PC-3 (cell line): ENCODE measurements around the gene UBE3C. TPM values are rescaled to one million over a fixed set of nuclear protein-coding genes. Genes with fewer than 3 reads are reported as not detected.

Experiments used
- ATAC-seq: fragments of 200-7000 bp; cut with Tn5 transposase; 2 replicates; pipeline ENCODE4 v1.9.1; 2020; ENCODE audit warnings: mild to moderate bottlenecking, moderate library complexity
- BruUV-seq: library from RNA; stranded (reverse); fragments of 400-500 nt; replicated peaks from 2 replicates; lab custom pipeline; 2021; lab: Mats Ljungman, UMichigan
- CTCF ChIA-PET: fragments of 300-600 bp; sonication (Branson Sonifier 250); formaldehyde crosslinking; loops from one replicate; lab custom pipeline; 2022; ENCODE audit warnings: antibody characterized with exemption; lab: Charles Lee
- POLR2A ChIA-PET: fragments of 300-600 bp; sonication (Branson Sonifier 250); formaldehyde crosslinking; loops from one replicate; lab custom pipeline; 2022; ENCODE audit warnings: antibody characterized with exemption; ENCODE audit not compliant: unreplicated experiment; lab: Charles Lee
- DNase-seq: peaks from one replicate; pipeline ENCODE4 v3.0.0-alpha.2; 2015
- H2AFZ ChIP-seq: fragments of 300-600 bp; sonication (generic); 2 replicates; pipeline ENCODE4 v1.6.0; 2016; ENCODE audit warnings: antibody characterized with exemption, low read length
- H3F3A ChIP-seq: fragments of 300-600 bp; sonication (generic); one replicate; pipeline ENCODE4 v1.6.0; 2017; ENCODE audit warnings: antibody characterized with exemption, low read length, control low read depth, mild to moderate bottlenecking; ENCODE audit not compliant: unreplicated experiment
- H3K27ac ChIP-seq: fragments of 300-600 bp; sonication (generic); 2 replicates; pipeline ENCODE4 v1.5.1; 2016; ENCODE audit warnings: mild to moderate bottlenecking, low read length
- H3K27me3 ChIP-seq: fragments of 300-600 bp; sonication (generic); 2 replicates; pipeline ENCODE4 v1.6.1; 2016; ENCODE audit warnings: low read length, mixed read lengths
- H3K36me3 ChIP-seq: fragments of 300-600 bp; sonication (generic); 2 replicates; pipeline ENCODE4 v1.6.1; 2016; ENCODE audit warnings: low read depth, mixed run types, low read length, mixed read lengths
- H3K4me1 ChIP-seq: fragments of 300-600 bp; sonication (generic); 2 replicates; pipeline ENCODE4 v1.5.1; 2016; ENCODE audit warnings: low read length; ENCODE audit not compliant: insufficient read depth
- H3K4me2 ChIP-seq: fragments of 300-600 bp; sonication (generic); 2 replicates; pipeline ENCODE4 v1.6.0; 2016; ENCODE audit warnings: low read length
- H3K4me3 ChIP-seq: fragments of 300-600 bp; sonication (generic); 2 replicates; pipeline ENCODE4 v1.5.1; 2016; ENCODE audit warnings: mild to moderate bottlenecking, low read length, mixed read lengths
- H3K79me2 ChIP-seq: fragments of 300-600 bp; sonication (generic); 2 replicates; pipeline ENCODE4 v1.6.1; 2017; ENCODE audit warnings: low read length, mixed read lengths
- H3K9ac ChIP-seq: fragments of 300-600 bp; sonication (generic); 2 replicates; pipeline ENCODE4 v1.6.0; 2016; ENCODE audit warnings: mild to moderate bottlenecking, low read length
- H3K9me2 ChIP-seq: fragments of 300-600 bp; sonication (generic); replicated peaks from 2 replicates; pipeline ENCODE4 v1.6.1; 2016; ENCODE audit warnings: mixed run types, low read length, mixed read lengths
- H3K9me3 ChIP-seq: fragments of 300-600 bp; sonication (generic); 2 replicates; pipeline ENCODE4 v1.6.1; 2016; ENCODE audit warnings: low read length, mixed read lengths
- H4K20me1 ChIP-seq: fragments of 300-600 bp; sonication (generic); 2 replicates; pipeline ENCODE4 v1.6.1; 2016; ENCODE audit warnings: low read length, mixed read lengths
- CTCF ChIP-seq: fragments of 300-600 bp; sonication (generic); conservative IDR thresholded peaks from 2 replicates; pipeline ENCODE4 v1.5.1; 2017; ENCODE audit warnings: antibody characterized with exemption, low read depth, mild to moderate bottlenecking, low read length
- EZH2 ChIP-seq: fragments of 300-600 bp; sonication (generic); IDR thresholded peaks from one replicate; pipeline ENCODE4 v1.6.1; 2017; ENCODE audit warnings: antibody characterized with exemption, mild to moderate bottlenecking, low read length; ENCODE audit not compliant: unreplicated experiment
- EZH2phosphoT487 ChIP-seq: fragments of 300-600 bp; sonication (generic); IDR thresholded peaks from 2 replicates; pipeline ENCODE4 v1.6.1; 2018; ENCODE audit warnings: mild to moderate bottlenecking, antibody characterized with exemption, low read length, borderline replicate concordance
- intact Hi-C: fragments of 100-400 bp; cut with micrococcal nuclease; formaldehyde crosslinking; loops from 2 replicates; pipeline ENCODE4 v1.9.0; 2023
- total RNA-seq: library from RNA; depleted of rRNA; stranded (reverse); fragments of >200 nt; gene quantifications from 2 replicates; pipeline ENCODE4 v1.2.3, GENCODE V29; 2014

The UBE3C gene
- total RNA-seq, 1 experiment from 2014 or later = 86.6 TPM

- ATAC-seq = no peak
- POLR2A ChIA-PET = no interaction called here
Measured at GRCh38 chr7:157195868-157196267, 57.1 kb downstream of the UBE3C start.

GRCh38 chr7:157204134-157204533, 65.4 kb downstream of the UBE3C start:
- TF ChIP-seq EZH2phosphoT487 (no peak), EZH2 (no peak), CTCF (no peak)
- Histone ChIP-seq H4K20me1 (0 out of 2 replicates have a peak, but pooled peaks cover 4% of the 10 kb centered on the region), H3K27me3 (no peaks in the 10 kb centered on the region), H3F3A (no peaks in the 10 kb centered on the region), H3K9me3 (no peaks in the 10 kb centered on the region), H3K9me2 (no peaks in the 10 kb centered on the region), H3K4me1 (no peaks in the 10 kb centered on the region; the same call in 1 of the 2 replicates), H3K4me3 (no peak overlapping the region), H3K4me2 (no peak overlapping the region), H3K36me3 (peaks cover 27% of the 10 kb centered on the region; the same call in 1 of the 2 replicates), H3K27ac (no peak overlapping the region), H2AFZ (no peak overlapping the region), H3K79me2 (no peaks in the 10 kb centered on the region), H3K9ac (no peak overlapping the region)
- intact Hi-C loops = no loop called here
- ChIA-PET POLR2A (interaction anchor here (0.7 kb wide), 1 partner anchor 349 kb away, joined by 3 read pairs; no protein-coding TSS in a partner anchor), CTCF (no interaction called here)
- no peak for ATAC-seq
- DNase-seq = no peak
- no TSS peak for BruUV-seq

More at GRCh38 chr7:157195868-157196267, 57.1 kb downstream of the UBE3C start:
- DNase-seq = no peak
- Histone ChIP-seq H3K36me3 (peaks cover 62% of the 10 kb centered on the region), H3K4me1 (no peaks in the 10 kb centered on the region; the same call in 1 of the 2 replicates), H2AFZ (no peak overlapping the region), H3F3A (no peaks in the 10 kb centered on the region), H3K9me3 (no peaks in the 10 kb centered on the region), H3K9me2 (no peaks in the 10 kb centered on the region), H4K20me1 (no peaks in the 10 kb centered on the region), H3K27ac (no peak overlapping the region), H3K9ac (no peak overlapping the region), H3K79me2 (no peaks in the 10 kb centered on the region), H3K27me3 (no peaks in the 10 kb centered on the region), H3K4me3 (no peak overlapping the region), H3K4me2 (no peak overlapping the region)
- TF ChIP-seq EZH2 = no peak
- no peak for TF ChIP-seq CTCF
- TF ChIP-seq EZH2phosphoT487 = no peak
- BruUV-seq = no TSS peak
- intact Hi-C loops = no loop called here
- CTCF ChIA-PET = no interaction called here

GRCh38 chr7:157205438-157205837, 66.7 kb downstream of the UBE3C start:
- POLR2A ChIA-PET = interaction anchor here (0.6 kb wide), 1 partner anchor 29 kb away, joined by 4 read pairs; no protein-coding TSS in a partner anchor
- intact Hi-C loops = no loop called here
- CTCF ChIA-PET = no interaction called here
- no peak for DNase-seq
- no TSS peak for BruUV-seq
- H3F3A ChIP-seq = no peaks in the 10 kb centered on the region
- H3K36me3 ChIP-seq = peaks cover 27% of the 10 kb centered on the region; the same call in 1 of the 2 replicates
- H3K9me3 ChIP-seq = no peaks in the 10 kb centered on the region
- ATAC-seq = no peak
- H3K79me2 ChIP-seq = no peaks in the 10 kb centered on the region
- no peak overlapping the region for H3K4me2 ChIP-seq
- TF ChIP-seq EZH2phosphoT487 = no peak
- no peak for TF ChIP-seq CTCF
- no peak for TF ChIP-seq EZH2
- no peaks in the 10 kb centered on the region for H3K27me3 ChIP-seq
- no peak overlapping the region for H3K27ac ChIP-seq
- no peak overlapping the region for H3K9ac ChIP-seq
- no peaks in the 10 kb centered on the region for H3K4me1 ChIP-seq
- no peaks in the 10 kb centered on the region for H3K9me2 ChIP-seq
- no peak overlapping the region for H2AFZ ChIP-seq
- 0 out of 2 replicates have a peak, but pooled peaks cover 5% of the 10 kb centered on the region for H4K20me1 ChIP-seq
- H3K4me3 ChIP-seq = no peak overlapping the region
